HepG2 (cell line): ENCODE data around the gene LAMA5. TPM values are rescaled to one million over a fixed set of nuclear protein-coding genes. Genes with fewer than 3 reads are reported as not detected.

Experiments
- ATF7 ChIP-seq, 2 experiments: fragments of 450-650 bp in 1 of 2; sonication (generic) in 1 of 2; formaldehyde crosslinking in 1 of 2; IDR thresholded peaks; 2 replicates each; pipeline versions ENCODE4 v1.4.0 to v1.6.1; 2016 to 2020; ENCODE audit warnings: antibody characterized with exemption in 1 of 2, mild to moderate bottlenecking in 1 of 2, missing genetic modification reagents in 1 of 2
- ELF1 ChIP-seq: sonication (generic); formaldehyde crosslinking; IDR thresholded peaks from 2 replicates; pipeline ENCODE4 v1.4.0; 2020; ENCODE audit warnings: missing genetic modification reagents
- FOXA3 ChIP-seq: IDR thresholded peaks from 2 replicates; pipeline ENCODE4 v1.6.1; 2016; ENCODE audit warnings: missing genetic modification reagents, missing compliant biosample characterization
- MTA3 ChIP-seq: sonication (generic); formaldehyde crosslinking; IDR thresholded peaks from 2 replicates; pipeline ENCODE4 v1.4.0; 2020; ENCODE audit warnings: missing genetic modification reagents
- NCOR1 ChIP-seq: fragments of 200-600 bp; sonication (generic); IDR thresholded peaks from 2 replicates; pipeline ENCODE4 v1.7.0; 2017; ENCODE audit warnings: antibody characterized with exemption, low read length, borderline replicate concordance
- NFE2L1 ChIP-seq: sonication (generic); formaldehyde crosslinking; IDR thresholded peaks from 2 replicates; pipeline ENCODE4 v1.4.0; 2020; ENCODE audit warnings: missing genetic modification reagents, mild to moderate bottlenecking, borderline replicate concordance
- NFKBIZ ChIP-seq: IDR thresholded peaks from 2 replicates; pipeline ENCODE4 v1.6.1; 2018; ENCODE audit warnings: missing genetic modification reagents, missing compliant biosample characterization
- SRSF1 ChIP-seq: fragments of 200-400 bp; formaldehyde crosslinking; optimal IDR thresholded peaks from 2 replicates; pipeline ENCODE3; 2017; ENCODE audit warnings: mild to moderate bottlenecking, low read depth, low read length, moderate library complexity
- ZBTB3 ChIP-seq: sonication (generic); formaldehyde crosslinking; IDR thresholded peaks from 2 replicates; pipeline ENCODE4 v1.4.0; 2020; ENCODE audit warnings: low read depth, mild to moderate bottlenecking, moderate library complexity, missing genetic modification reagents, borderline replicate concordance
- ZBTB7A ChIP-seq: sonication (generic); formaldehyde crosslinking; IDR thresholded peaks from 2 replicates; pipeline ENCODE4 v1.8.0; 2022; ENCODE audit warnings: mild to moderate bottlenecking, missing genetic modification reagents
- ZNF3 ChIP-seq: IDR thresholded peaks from 2 replicates; pipeline ENCODE4 v1.7.0; 2017; ENCODE audit warnings: inconsistent platforms
- ZNF431 ChIP-seq: sonication (generic); formaldehyde crosslinking; IDR thresholded peaks from 2 replicates; pipeline ENCODE4 v1.9.0; 2022; ENCODE audit warnings: missing genetic modification reagents, low read depth, mild to moderate bottlenecking, borderline replicate concordance
- ZNF564 ChIP-seq: sonication (generic); formaldehyde crosslinking; IDR thresholded peaks from 2 replicates; pipeline ENCODE4 v1.8.1; 2023; ENCODE audit warnings: mild to moderate bottlenecking, missing genetic modification reagents
- ZNF569 ChIP-seq: sonication (generic); formaldehyde crosslinking; IDR thresholded peaks from 2 replicates; pipeline ENCODE4 v1.5.0; 2020; ENCODE audit warnings: mild to moderate bottlenecking, missing genetic modification reagents, moderate library complexity, borderline replicate concordance
- ZNF644 ChIP-seq: IDR thresholded peaks from 2 replicates; pipeline ENCODE4 v1.6.1; 2016; ENCODE audit warnings: low read depth
- ZNF703 ChIP-seq: sonication (generic); formaldehyde crosslinking; IDR thresholded peaks from 2 replicates; pipeline ENCODE4 v1.5.1; 2020; ENCODE audit warnings: missing genetic modification reagents, mild to moderate bottlenecking, moderate library complexity, borderline replicate concordance
- ZNF891 ChIP-seq: sonication (generic); formaldehyde crosslinking; IDR thresholded peaks from 2 replicates; pipeline ENCODE4 v1.5.0; 2020; ENCODE audit warnings: mild to moderate bottlenecking, missing genetic modification reagents
- polyA plus RNA-seq, 8 experiments: library from polyadenylated mRNA; depleted of rRNA in 3 of 8; stranded (reverse) in 7 of 8; unstranded in 1 of 8; fragments of >200 nt; fragmentation: Illumina TruSeq in 4 of 8; extraction: Trizol in 4 of 8; gene quantifications; 2 replicates each; pipeline versions ENCODE4 v1.2.1 to v1.2.3, GENCODE V29; 2011 to 2016; ENCODE audit warnings: low read depth in 4 of 8, missing spikeins in 1 of 8, mixed read lengths in 1 of 8; ENCODE audit not compliant: insufficient read depth in 1 of 8
- total RNA-seq, 5 experiments: library from RNA; depleted of rRNA; stranded (reverse); fragments of >200 nt; fragmentation: Illumina TruSeq; extraction: Trizol; gene quantifications; 2 replicates each; pipeline ENCODE4 v1.2.3, GENCODE V29; 2016; ENCODE audit warnings: low read depth in 1 of 5
- TF ChIP-seq, protein P1 (sequence below): sonication (generic); formaldehyde crosslinking; IDR thresholded peaks from 2 replicates; pipeline ENCODE4 v1.4.0; 2020; ENCODE audit warnings: missing genetic modification reagents
- TF ChIP-seq, protein P2 (sequence below): sonication (generic); formaldehyde crosslinking; IDR thresholded peaks from 2 replicates; pipeline ENCODE4 v1.5.0; 2020; ENCODE audit warnings: mild to moderate bottlenecking, missing genetic modification reagents
- TF ChIP-seq, protein P3 (sequence below): sonication (generic); formaldehyde crosslinking; IDR thresholded peaks from 2 replicates; pipeline ENCODE4 v1.8.0; 2022; ENCODE audit warnings: low read depth, missing genetic modification reagents
- TF ChIP-seq, protein P4 (sequence below): sonication (generic); formaldehyde crosslinking; conservative IDR thresholded peaks from 2 replicates; pipeline ENCODE4 v1.8.0; 2022; ENCODE audit warnings: missing genetic modification reagents
- TF ChIP-seq, protein P5 (sequence below): sonication (generic); formaldehyde crosslinking; IDR thresholded peaks from 2 replicates; pipeline ENCODE4 v1.4.0; 2020; ENCODE audit warnings: missing genetic modification reagents; ENCODE audit errors: not compliant biosample characterization

Gene LAMA5
- total and polyA plus RNA-seq, 2 of the 13 experiments (the other 11 are each of a cell fraction or from before 2014, with no cell fraction given), result 21.0 to 44.7 TPM

DNA sequence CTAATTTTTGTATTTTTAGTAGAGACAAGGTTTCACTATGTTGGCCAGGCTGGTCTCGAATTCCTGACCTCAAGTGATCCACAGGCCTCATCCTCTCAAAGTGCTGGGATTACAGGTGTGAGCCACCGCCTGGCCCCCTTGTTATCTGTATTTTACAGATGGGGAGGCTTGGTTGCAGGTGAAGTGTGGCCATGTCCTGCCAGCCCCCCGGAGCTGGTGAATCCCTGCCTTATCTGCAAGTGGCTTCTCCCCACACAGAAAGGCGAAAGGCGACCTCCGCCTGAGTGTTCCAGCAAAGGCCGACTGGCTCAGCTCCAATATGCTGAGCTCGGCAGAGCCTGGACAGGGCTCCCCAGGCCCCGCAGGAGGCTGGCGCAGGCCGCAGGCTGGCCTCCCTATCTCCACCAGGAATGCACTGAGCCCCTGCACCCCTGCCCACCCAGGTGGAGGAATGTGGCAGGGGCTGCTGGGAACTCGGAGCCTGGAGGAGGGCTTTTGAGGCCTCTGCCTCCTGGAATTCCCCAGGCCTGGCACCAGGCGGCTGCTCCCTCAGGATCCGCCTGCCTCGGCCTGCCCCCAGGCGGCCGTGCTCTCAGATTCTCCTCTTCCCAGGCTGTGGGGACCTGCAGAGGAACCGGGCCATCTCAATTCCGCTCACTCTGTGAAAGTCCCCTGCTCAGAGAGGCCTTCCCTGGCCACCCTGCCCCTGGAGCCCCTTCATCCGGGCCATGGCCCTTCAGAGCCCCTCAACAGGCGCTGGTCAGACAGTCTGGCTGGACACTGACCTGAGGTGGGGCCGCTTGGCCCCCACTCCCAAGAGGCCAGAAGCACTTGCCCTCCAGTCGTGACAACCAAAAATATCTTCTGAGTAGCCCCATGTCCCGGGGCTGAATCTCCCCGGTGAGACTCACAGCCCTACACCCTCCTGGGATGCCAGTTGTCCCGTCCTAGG lies 9.3 kb upstream of the LAMA5 start (continued):
- TF ChIP-seq, protein P1, sequence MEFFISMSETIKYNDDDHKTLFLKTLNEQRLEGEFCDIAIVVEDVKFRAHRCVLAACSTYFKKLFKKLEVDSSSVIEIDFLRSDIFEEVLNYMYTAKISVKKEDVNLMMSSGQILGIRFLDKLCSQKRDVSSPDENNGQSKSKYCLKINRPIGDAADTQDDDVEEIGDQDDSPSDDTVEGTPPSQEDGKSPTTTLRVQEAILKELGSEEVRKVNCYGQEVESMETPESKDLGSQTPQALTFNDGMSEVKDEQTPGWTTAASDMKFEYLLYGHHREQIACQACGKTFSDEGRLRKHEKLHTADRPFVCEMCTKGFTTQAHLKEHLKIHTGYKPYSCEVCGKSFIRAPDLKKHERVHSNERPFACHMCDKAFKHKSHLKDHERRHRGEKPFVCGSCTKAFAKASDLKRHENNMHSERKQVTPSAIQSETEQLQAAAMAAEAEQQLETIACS, result peak; percentile 41
- TF ChIP-seq, protein P2, sequence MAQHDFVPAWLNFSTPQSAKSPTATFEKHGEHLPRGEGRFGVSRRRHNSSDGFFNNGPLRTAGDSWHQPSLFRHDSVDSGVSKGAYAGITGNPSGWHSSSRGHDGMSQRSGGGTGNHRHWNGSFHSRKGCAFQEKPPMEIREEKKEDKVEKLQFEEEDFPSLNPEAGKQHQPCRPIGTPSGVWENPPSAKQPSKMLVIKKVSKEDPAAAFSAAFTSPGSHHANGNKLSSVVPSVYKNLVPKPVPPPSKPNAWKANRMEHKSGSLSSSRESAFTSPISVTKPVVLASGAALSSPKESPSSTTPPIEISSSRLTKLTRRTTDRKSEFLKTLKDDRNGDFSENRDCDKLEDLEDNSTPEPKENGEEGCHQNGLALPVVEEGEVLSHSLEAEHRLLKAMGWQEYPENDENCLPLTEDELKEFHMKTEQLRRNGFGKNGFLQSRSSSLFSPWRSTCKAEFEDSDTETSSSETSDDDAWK, result no peak
- TF ChIP-seq ELF1 (CRISPR knock-in tag) (no peak; the same call in none of the 2 replicates), FOXA3 (CRISPR knock-in tag) (peak; percentile 61), NFKBIZ (no peak), ZNF569 (CRISPR knock-in tag) (no peak), ZBTB3 (CRISPR knock-in tag) (no peak; the same call in 1 of the 2 replicates), ZNF431 (CRISPR knock-in tag) (no peak), SRSF1 (no peak), ZNF703 (CRISPR knock-in tag) (no peak; the same call in 1 of the 2 replicates), ZNF3 (CRISPR knock-in tag) (0 out of 2 replicates have a peak, but pooled peaks have one; percentile 59), ZNF644 (CRISPR knock-in tag) (no peak), ZNF564 (CRISPR knock-in tag) (peak; percentile 69), MTA3 (no peak), ZNF891 (CRISPR knock-in tag) (peak; percentile 51; the same call in 1 of the 2 replicates), ZBTB7A (CRISPR knock-in tag) (peak; percentile 98), ATF7 (IDR thresholded peaks at IDR 0.05) (no peak), ATF7 (CRISPR knock-in tag; IDR thresholded peaks at IDR 0.05) (no peak), NCOR1 (peak; percentile 33; the same call in 1 of the 2 replicates), NFE2L1 (CRISPR knock-in tag) (no peak)
- TF ChIP-seq, protein P3, sequence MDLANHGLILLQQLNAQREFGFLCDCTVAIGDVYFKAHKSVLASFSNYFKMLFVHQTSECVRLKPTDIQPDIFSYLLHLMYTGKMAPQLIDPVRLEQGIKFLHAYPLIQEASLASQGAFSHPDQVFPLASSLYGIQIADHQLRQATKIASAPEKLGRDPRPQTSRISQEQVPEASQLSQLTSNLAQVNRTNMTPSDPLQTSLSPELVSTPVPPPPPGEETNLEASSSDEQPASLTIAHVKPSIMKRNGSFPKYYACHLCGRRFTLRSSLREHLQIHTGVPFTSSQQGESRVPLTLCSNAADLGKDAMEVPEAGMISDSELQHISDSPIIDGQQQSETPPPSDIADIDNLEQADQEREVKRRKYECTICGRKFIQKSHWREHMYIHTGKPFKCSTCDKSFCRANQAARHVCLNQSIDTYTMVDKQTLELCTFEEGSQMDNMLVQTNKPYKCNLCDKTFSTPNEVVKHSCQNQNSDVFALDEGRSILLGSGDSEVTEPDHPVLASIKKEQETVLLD, result no peak
- TF ChIP-seq, protein P4, sequence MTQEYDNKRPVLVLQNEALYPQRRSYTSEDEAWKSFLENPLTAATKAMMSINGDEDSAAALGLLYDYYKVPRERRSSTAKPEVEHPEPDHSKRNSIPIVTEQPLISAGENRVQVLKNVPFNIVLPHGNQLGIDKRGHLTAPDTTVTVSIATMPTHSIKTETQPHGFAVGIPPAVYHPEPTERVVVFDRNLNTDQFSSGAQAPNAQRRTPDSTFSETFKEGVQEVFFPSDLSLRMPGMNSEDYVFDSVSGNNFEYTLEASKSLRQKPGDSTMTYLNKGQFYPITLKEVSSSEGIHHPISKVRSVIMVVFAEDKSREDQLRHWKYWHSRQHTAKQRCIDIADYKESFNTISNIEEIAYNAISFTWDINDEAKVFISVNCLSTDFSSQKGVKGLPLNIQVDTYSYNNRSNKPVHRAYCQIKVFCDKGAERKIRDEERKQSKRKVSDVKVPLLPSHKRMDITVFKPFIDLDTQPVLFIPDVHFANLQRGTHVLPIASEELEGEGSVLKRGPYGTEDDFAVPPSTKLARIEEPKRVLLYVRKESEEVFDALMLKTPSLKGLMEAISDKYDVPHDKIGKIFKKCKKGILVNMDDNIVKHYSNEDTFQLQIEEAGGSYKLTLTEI (CRISPR knock-in tag), result no peak
- TF ChIP-seq, protein P5, sequence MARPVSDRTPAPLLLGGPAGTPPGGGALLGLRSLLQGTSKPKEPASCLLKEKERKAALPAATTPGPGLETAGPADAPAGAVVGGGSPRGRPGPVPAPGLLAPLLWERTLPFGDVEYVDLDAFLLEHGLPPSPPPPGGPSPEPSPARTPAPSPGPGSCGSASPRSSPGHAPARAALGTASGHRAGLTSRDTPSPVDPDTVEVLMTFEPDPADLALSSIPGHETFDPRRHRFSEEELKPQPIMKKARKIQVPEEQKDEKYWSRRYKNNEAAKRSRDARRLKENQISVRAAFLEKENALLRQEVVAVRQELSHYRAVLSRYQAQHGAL, result peak; percentile 44
